SU-DHL-6 (cell line): ENCODE measurements around the gene SERPINA5.

ENCODE experiments used
- H2AFZ ChIP-seq: fragments of 200-600 bp; sonication (generic); 2 replicates; pipeline ENCODE4 v1.6.1; 2014; ENCODE audit warnings: low read depth, mild to moderate bottlenecking, moderate library complexity, mixed read lengths, antibody characterized with exemption, low read length; ENCODE audit not compliant: severe bottlenecking
- H3F3A ChIP-seq: fragments of 200-600 bp; shearing (Covaris generic); 2 replicates; pipeline ENCODE4 v1.6.0; 2016; ENCODE audit warnings: antibody characterized with exemption, mild to moderate bottlenecking; ENCODE audit not compliant: insufficient read depth
- H3K27ac ChIP-seq: fragments of 200-600 bp; sonication (generic); 2 replicates; pipeline ENCODE4 v1.5.1; 2016; ENCODE audit warnings: low read depth, mild to moderate bottlenecking, low read length, moderate library complexity, mixed read lengths
- H3K27me3 ChIP-seq: fragments of 200-600 bp; sonication (generic), shearing (Covaris generic); 2 replicates; pipeline ENCODE4 v1.6.0; 2014; ENCODE audit warnings: mild to moderate bottlenecking, low read length
- H3K36me3 ChIP-seq: fragments of 200-600 bp; sonication (generic); 2 replicates; pipeline ENCODE4 v1.6.1; 2014; ENCODE audit warnings: mild to moderate bottlenecking, low read length, mixed read lengths
- H3K4me2 ChIP-seq: fragments of 300-600, 200-600 bp; shearing (Covaris generic), sonication (generic); 2 replicates; pipeline ENCODE4 v1.6.0; 2014; ENCODE audit warnings: low read length, low read depth, mild to moderate bottlenecking; ENCODE audit not compliant: poor library complexity, severe bottlenecking
- H3K4me3 ChIP-seq: fragments of 200-600 bp; sonication (generic); 2 replicates; pipeline ENCODE4 v1.5.1; 2014; ENCODE audit warnings: antibody characterized with exemption, low read length, mild to moderate bottlenecking, mixed read lengths; ENCODE audit not compliant: insufficient read depth, poor library complexity, severe bottlenecking
- H3K79me2 ChIP-seq: fragments of 200-600 bp; sonication (generic); 2 replicates; pipeline ENCODE4 v1.6.1; 2014; ENCODE audit warnings: mild to moderate bottlenecking, low read length, moderate library complexity; ENCODE audit not compliant: insufficient read depth
- H3K9ac ChIP-seq: fragments of 200-600 bp; sonication (generic); 2 replicates; pipeline ENCODE4 v1.7.0; 2014; ENCODE audit warnings: mild to moderate bottlenecking, low read length
- H3K9me2 ChIP-seq: fragments of 200-600 bp; sonication (generic); replicated peaks from 2 replicates; pipeline ENCODE4 v1.6.1; 2014; ENCODE audit warnings: low read length; ENCODE audit not compliant: insufficient read depth
- H3K9me3 ChIP-seq: fragments of 200-600 bp; sonication (generic); 2 replicates; pipeline ENCODE4 v1.6.1; 2014; ENCODE audit warnings: low read length, mixed read lengths; ENCODE audit not compliant: insufficient read depth
- H4K20me1 ChIP-seq: fragments of 200-600 bp; sonication (generic); 2 replicates; pipeline ENCODE4 v1.6.1; 2014; ENCODE audit warnings: low read depth, mild to moderate bottlenecking, antibody characterized with exemption, low read length, moderate library complexity, mixed read lengths
- EZH2phosphoT487 ChIP-seq: fragments of 200-600 bp; sonication (generic), shearing (Covaris generic); conservative IDR thresholded peaks from 2 replicates; pipeline ENCODE4 v1.6.1; 2018; ENCODE audit warnings: mild to moderate bottlenecking, antibody characterized with exemption, low read length, moderate library complexity, mixed read lengths
- TF ChIP-seq, protein P1 (sequence below): fragments of 200-600 bp; sonication (generic); IDR thresholded peaks from one replicate; pipeline ENCODE4 v1.5.1; 2017; ENCODE audit warnings: antibody characterized with exemption, mild to moderate bottlenecking, low read length, moderate library complexity; ENCODE audit not compliant: insufficient read depth, poor library complexity, severe bottlenecking

The SERPINA5 gene

DNA sequence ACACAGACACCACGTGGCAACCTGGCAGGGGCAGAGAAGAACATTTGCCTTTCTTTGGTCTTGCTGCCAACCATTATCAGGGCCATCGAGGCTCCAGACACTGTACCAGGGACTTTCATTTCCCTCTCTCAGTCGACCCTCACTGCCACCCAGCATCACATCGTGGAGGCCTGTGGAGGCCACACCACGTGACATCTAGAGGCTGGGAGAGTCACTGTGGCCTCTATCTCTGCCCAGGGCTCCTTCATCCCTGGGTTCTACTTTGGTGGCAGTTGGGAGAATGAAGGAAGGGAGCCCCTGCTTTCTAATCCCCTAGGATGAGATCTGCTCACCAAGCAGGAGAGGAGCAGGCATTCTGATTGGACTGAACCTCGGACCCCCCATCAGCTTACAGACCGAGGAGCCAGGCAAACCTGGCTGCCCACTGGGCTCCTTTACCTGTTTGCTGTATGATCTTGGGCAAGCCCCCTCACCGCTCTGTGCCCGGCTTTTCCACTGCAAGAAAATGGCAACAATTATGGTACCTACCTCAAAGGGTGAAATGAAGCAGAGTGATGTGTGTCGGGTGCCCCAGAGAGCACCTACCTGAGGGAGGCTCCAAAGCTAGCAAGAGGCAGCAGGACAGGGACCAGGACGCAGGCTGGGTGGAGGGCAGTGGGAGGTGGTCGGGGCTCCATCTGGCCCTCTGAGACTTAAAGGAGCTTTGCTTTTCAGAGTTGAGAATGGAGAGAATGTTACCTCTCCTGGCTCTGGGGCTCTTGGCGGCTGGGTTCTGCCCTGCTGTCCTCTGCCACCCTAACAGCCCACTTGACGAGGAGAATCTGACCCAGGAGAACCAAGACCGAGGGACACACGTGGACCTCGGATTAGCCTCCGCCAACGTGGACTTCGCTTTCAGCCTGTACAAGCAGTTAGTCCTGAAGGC, 32.8 kb downstream of the SERPINA5 start:
- no peaks in the 10 kb centered on the region for H3K79me2 ChIP-seq
- no peaks in the 10 kb centered on the region for H3K36me3 ChIP-seq
- H3F3A ChIP-seq: no peaks in the 10 kb centered on the region
- no peaks in the 10 kb centered on the region for H3K9me2 ChIP-seq
- H2AFZ ChIP-seq: no peak overlapping the region
- H3K9ac ChIP-seq: no peak overlapping the region
- TF ChIP-seq EZH2phosphoT487: no peak
- TF ChIP-seq, protein P1, sequence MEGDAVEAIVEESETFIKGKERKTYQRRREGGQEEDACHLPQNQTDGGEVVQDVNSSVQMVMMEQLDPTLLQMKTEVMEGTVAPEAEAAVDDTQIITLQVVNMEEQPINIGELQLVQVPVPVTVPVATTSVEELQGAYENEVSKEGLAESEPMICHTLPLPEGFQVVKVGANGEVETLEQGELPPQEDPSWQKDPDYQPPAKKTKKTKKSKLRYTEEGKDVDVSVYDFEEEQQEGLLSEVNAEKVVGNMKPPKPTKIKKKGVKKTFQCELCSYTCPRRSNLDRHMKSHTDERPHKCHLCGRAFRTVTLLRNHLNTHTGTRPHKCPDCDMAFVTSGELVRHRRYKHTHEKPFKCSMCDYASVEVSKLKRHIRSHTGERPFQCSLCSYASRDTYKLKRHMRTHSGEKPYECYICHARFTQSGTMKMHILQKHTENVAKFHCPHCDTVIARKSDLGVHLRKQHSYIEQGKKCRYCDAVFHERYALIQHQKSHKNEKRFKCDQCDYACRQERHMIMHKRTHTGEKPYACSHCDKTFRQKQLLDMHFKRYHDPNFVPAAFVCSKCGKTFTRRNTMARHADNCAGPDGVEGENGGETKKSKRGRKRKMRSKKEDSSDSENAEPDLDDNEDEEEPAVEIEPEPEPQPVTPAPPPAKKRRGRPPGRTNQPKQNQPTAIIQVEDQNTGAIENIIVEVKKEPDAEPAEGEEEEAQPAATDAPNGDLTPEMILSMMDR: no peak
- H3K4me2 ChIP-seq: no peak overlapping the region
- H3K4me3 ChIP-seq: no peak overlapping the region
- H3K27me3 ChIP-seq: no peaks in the 10 kb centered on the region
- no peaks in the 10 kb centered on the region for H4K20me1 ChIP-seq
- no peak overlapping the region for H3K27ac ChIP-seq
- H3K9me3 ChIP-seq: peaks cover 16% of the 10 kb centered on the region; the same call in 1 of the 2 replicates

DNA sequence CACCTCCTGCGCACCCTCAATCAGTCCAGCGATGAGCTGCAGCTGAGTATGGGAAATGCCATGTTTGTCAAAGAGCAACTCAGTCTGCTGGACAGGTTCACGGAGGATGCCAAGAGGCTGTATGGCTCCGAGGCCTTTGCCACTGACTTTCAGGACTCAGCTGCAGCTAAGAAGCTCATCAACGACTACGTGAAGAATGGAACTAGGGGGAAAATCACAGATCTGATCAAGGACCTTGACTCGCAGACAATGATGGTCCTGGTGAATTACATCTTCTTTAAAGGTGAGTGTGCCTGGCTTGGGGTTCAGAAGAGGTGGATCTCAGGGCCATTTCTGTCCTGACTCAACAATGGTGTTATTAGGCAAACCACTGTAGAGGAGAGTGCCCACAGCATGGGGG, 33.6 kb downstream of the SERPINA5 start:
- H3K79me2 ChIP-seq: no peaks in the 10 kb centered on the region

DNA sequence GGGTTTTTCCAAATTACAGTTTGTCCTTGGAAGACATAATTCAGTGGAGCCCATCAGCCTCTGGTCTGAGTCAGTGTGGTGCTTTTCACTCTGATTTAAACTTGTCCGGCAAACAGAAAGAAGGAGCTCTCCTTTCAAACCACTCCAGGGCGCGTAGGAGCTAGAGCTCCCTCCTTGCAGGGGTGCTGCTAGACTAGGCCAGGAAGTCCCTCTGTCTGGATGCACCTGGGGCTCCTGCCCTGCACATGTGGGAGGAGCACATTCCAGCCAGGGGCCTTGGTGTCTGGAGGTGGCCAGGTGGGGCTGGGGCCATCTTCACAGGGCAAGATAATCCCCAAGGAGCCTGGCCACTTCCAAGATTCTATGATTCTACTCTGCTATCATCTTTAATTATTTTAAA, 34.0 kb downstream of the SERPINA5 start:
- no peaks in the 10 kb centered on the region for H3K27me3 ChIP-seq
- H3F3A ChIP-seq: no peaks in the 10 kb centered on the region
- no peak overlapping the region for H3K4me3 ChIP-seq
- no peaks in the 10 kb centered on the region for H3K36me3 ChIP-seq
- H3K79me2 ChIP-seq: no peaks in the 10 kb centered on the region
- H2AFZ ChIP-seq: no peak overlapping the region
- H3K4me2 ChIP-seq: no peak overlapping the region
- H3K9ac ChIP-seq: no peak overlapping the region
- H3K27ac ChIP-seq: no peak overlapping the region
- H4K20me1 ChIP-seq: no peaks in the 10 kb centered on the region
- no peak for TF ChIP-seq EZH2phosphoT487
- TF ChIP-seq, protein P1: no peak
- H3K9me3 ChIP-seq: peaks cover 16% of the 10 kb centered on the region; the same call in 1 of the 2 replicates
- no peaks in the 10 kb centered on the region for H3K9me2 ChIP-seq

More for the DNA sequence above, 33.6 kb downstream of the SERPINA5 start:
- TF ChIP-seq EZH2phosphoT487: no peak
- TF ChIP-seq, protein P1: no peak
- H3K27ac ChIP-seq: no peak overlapping the region
- H4K20me1 ChIP-seq: no peaks in the 10 kb centered on the region
- H3K4me2 ChIP-seq: no peak overlapping the region
- peaks cover 16% of the 10 kb centered on the region; the same call in 1 of the 2 replicates for H3K9me3 ChIP-seq
- no peak overlapping the region for H2AFZ ChIP-seq
- H3K27me3 ChIP-seq: no peaks in the 10 kb centered on the region
- H3F3A ChIP-seq: no peaks in the 10 kb centered on the region
- no peak overlapping the region for H3K9ac ChIP-seq
- H3K9me2 ChIP-seq: no peaks in the 10 kb centered on the region
- no peak overlapping the region for H3K4me3 ChIP-seq
- no peaks in the 10 kb centered on the region for H3K36me3 ChIP-seq
